HFFc6 (cell line): ENCODE data around the gene CDR2L. TPM values are rescaled to one million over a fixed set of nuclear protein-coding genes. Genes with fewer than 3 reads are reported as not detected.

Source experiments
- DNase-seq: peaks from one replicate; pipeline ENCODE4 v3.0.0-alpha.2; 2018
- H3K27ac Mint-ChIP-seq: 2 replicates; pipeline ENCODE4 v1.8.0; 2020; ENCODE audit warnings: mild to moderate bottlenecking, mixed read lengths
- H3K27me3 Mint-ChIP-seq: 2 replicates; pipeline ENCODE4 v1.8.0; 2021; ENCODE audit warnings: mild to moderate bottlenecking, moderate library complexity, mixed read lengths; ENCODE audit not compliant: insufficient read depth
- H3K36me3 Mint-ChIP-seq: 2 replicates; pipeline ENCODE4 v1.8.0; 2021; ENCODE audit warnings: low read depth, mixed read lengths
- H3K4me1 Mint-ChIP-seq: 2 replicates; pipeline ENCODE4 v1.8.0; 2020; ENCODE audit warnings: low read depth, mixed read lengths
- H3K4me3 Mint-ChIP-seq: 2 replicates; pipeline ENCODE4 v1.8.0; 2020; ENCODE audit warnings: mild to moderate bottlenecking, moderate library complexity, mixed read lengths
- H3K9me3 Mint-ChIP-seq: 2 replicates; pipeline ENCODE4 v1.8.0; 2020; ENCODE audit warnings: mild to moderate bottlenecking, mixed read lengths
- total RNA-seq, 6 experiments: library from RNA; stranded (reverse); fragmentation: NEBNext Ultra II Directional; extraction: Animal tissue kit (Norgen Biotek cat#: 25700); gene quantifications; 2 replicates in 1 of 6; 3 replicates in 5 of 6; pipeline ENCODE4 v1.2.3, GENCODE V29; 2021
- TF ChIP-seq, protein P1 (sequence below): fragments of 200-600 bp; sonication (generic); IDR thresholded peaks from 2 replicates; pipeline ENCODE4 v1.5.0; 2021; ENCODE audit warnings: antibody characterized with exemption, mild to moderate bottlenecking

CDR2L gene
- total RNA-seq, 6 experiments from 2014 or later, result 27.5 to 35.8 (median 30.4) TPM

DNA sequence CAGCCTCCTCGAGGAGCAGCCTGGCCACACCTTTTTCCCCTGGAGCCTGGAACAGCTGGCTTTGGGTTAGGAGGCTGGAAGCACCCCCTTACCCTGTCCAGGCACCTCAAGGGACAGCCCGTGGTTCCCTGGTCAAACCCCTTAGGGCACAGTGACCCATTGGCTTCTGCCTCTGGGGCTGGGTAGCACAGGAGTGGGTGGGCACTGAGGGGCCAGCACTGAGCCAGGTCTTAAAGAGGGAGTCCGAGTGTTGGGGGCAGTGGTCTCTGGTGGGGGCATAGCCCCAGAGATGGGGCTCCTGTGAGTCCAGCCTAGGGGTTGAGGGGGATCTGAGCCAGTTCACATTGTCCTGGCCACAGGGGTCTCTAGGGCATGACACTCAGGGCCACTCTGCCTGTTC, 36.4 kb upstream of the CDR2L start:
- H3K36me3 Mint-ChIP-seq, result no peaks in the 10 kb centered on the region
- peaks cover 33% of the 10 kb centered on the region for H3K27me3 Mint-ChIP-seq
- TF ChIP-seq, protein P1, sequence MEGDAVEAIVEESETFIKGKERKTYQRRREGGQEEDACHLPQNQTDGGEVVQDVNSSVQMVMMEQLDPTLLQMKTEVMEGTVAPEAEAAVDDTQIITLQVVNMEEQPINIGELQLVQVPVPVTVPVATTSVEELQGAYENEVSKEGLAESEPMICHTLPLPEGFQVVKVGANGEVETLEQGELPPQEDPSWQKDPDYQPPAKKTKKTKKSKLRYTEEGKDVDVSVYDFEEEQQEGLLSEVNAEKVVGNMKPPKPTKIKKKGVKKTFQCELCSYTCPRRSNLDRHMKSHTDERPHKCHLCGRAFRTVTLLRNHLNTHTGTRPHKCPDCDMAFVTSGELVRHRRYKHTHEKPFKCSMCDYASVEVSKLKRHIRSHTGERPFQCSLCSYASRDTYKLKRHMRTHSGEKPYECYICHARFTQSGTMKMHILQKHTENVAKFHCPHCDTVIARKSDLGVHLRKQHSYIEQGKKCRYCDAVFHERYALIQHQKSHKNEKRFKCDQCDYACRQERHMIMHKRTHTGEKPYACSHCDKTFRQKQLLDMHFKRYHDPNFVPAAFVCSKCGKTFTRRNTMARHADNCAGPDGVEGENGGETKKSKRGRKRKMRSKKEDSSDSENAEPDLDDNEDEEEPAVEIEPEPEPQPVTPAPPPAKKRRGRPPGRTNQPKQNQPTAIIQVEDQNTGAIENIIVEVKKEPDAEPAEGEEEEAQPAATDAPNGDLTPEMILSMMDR, result no peak
- no peak overlapping the region for H3K27ac Mint-ChIP-seq
- no peak overlapping the region for H3K4me3 Mint-ChIP-seq
- no peaks in the 10 kb centered on the region for H3K9me3 Mint-ChIP-seq
- DNase-seq, result no peak
- no peaks in the 10 kb centered on the region for H3K4me1 Mint-ChIP-seq

DNA sequence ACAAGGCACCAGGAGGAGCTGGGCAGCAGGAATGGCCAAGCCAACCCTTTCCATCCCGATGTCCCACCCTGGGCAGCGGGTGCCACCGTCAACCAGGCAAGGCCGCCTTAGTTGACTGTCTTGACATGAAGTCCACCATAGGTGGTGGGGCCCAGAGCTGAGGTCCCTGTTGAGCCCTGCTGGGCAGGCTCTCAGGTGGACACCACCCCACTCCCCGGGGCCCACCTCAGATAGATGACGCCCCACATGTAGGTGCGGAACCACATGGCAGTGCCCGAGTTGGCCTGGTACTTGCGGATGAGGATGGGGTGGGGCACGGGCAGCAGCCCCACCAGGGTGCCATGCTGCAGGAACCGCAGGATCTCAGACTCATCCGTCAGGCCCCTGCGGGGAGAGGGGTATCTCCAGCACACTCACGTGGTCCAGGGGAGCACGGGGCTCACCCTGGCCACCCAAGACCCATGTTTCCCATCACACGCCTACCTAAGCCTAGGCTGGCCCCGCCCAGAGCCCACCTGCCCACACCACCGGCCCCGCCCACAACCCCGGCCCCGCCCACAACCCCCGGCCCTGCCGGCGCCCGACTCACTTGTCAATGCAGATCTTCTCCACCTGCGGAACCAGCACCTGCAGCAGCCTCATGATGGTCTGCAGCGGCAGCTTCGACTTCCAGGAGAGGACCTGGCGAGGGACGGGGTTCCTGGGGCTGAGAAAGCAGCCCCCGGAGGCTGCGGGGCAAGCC, 35.6 kb upstream of the CDR2L start:
- Mint-ChIP-seq H3K4me1 (no peaks in the 10 kb centered on the region), H3K4me3 (no peak overlapping the region), H3K27ac (no peak overlapping the region), H3K27me3 (peaks cover 33% of the 10 kb centered on the region), H3K36me3 (no peaks in the 10 kb centered on the region), H3K9me3 (no peaks in the 10 kb centered on the region)
- DNase-seq, result no peak
- TF ChIP-seq, protein P1, result no peak

DNA sequence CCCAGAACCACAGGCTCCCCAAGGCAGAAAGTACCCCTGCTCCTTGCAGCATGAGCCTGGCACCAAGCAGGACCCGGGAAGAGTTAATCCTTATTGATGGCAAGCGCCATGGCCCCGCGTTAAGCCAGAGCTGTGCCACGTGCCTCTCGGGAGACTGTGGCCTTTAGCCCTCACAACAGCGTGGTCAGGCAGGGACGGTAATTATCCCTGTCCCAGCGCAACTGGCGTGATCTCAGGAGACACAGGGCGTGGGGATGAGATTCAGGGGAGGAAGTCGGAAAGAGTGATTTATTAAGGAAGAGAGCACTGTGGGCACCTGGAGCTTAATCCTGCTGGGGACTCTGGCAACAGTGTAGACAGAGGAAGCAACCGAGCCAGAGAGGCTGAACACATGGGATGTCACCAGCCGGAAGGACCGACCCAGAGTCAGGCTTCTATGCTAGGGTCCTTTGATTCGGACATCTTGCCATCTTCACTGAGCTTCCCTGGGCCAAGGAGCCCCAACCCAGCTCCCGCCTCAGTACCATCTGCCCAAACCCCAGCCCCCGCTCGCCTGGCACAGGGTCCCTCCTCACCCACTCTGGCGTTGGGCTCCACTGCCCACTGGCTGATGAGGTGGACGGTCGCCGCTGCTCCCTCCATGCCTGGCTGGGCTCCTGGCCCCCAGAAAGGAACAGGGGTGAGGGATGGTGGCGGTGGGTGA, 34.9 kb upstream of the CDR2L start:
- no peaks in the 10 kb centered on the region for H3K4me1 Mint-ChIP-seq
- DNase-seq, result no peak
- no peak overlapping the region for H3K4me3 Mint-ChIP-seq
- H3K9me3 Mint-ChIP-seq, result no peaks in the 10 kb centered on the region
- no peak overlapping the region for H3K27ac Mint-ChIP-seq
- H3K36me3 Mint-ChIP-seq, result no peaks in the 10 kb centered on the region
- TF ChIP-seq, protein P1, result no peak
- H3K27me3 Mint-ChIP-seq, result peaks cover 34% of the 10 kb centered on the region

DNA sequence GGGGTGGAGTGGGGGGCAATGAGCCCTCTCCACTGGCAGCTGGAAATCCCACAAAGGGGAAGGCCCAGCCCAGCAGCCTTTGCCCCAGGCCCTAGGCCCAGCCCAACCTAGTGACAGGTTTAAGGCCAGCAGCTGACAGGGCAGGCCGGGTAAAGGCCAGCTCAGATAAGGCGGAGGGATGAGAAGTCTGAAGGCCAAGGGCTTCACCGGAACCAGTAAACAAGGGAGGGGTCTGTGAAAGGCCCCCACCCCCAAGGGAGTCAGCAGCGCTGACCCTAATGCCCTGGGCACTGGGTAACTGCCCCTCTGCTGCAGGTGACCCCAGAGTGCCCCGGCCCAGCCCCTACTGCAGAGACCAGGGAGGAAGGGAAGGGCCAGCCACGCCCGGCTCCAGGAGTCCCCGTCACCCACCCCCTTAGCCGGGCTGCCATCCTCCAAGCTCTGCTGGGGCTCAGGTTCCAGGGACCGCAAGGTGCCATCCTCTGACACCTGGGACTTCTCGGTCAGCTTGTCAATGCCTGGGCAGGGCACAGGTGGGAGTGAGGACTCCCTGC, 34.2 kb upstream of the CDR2L start:
- Mint-ChIP-seq H3K4me1 (no peaks in the 10 kb centered on the region), H3K36me3 (no peaks in the 10 kb centered on the region), H3K27ac (no peak overlapping the region), H3K27me3 (peaks cover 30% of the 10 kb centered on the region), H3K4me3 (no peak overlapping the region), H3K9me3 (no peaks in the 10 kb centered on the region)
- TF ChIP-seq, protein P1, result no peak
- DNase-seq, result no peak

DNA sequence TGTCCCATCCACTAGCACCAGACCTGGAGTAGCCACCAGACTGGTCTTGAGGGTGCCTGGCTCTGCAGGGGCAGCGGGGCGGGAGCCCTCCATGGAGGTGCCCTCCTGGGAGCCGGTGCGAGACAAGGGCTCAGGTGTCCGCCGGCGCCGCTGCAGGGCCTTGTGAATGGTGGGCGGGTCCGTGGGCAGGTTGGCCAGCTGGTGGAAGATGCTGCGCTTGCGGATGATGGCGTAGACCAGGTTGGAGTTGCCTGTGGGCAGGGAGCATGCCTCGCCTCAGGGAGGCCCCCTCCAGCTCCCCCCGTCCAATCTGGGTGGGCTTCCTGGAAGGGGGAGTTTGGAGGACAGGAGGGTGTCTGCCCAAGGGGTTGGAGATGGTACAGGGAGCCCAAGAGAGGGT, 33.3 kb upstream of the CDR2L start:
- DNase-seq, result no peak
- Mint-ChIP-seq H3K4me3 (no peak overlapping the region), H3K4me1 (no peaks in the 10 kb centered on the region), H3K27ac (no peak overlapping the region), H3K9me3 (no peaks in the 10 kb centered on the region), H3K36me3 (no peaks in the 10 kb centered on the region), H3K27me3 (peaks cover 26% of the 10 kb centered on the region)
- TF ChIP-seq, protein P1, result no peak
